ENCODE results near the gene ASB13. TPM values are rescaled to one million over a fixed set of nuclear protein-coding genes. Genes with fewer than 3 reads are reported as not detected.

The ASB13 gene
- total and polyA plus RNA-seq, 4 donors: 14.3 to 35.8 (median 23.6) TPM

GRCh38 chr10:5640036-5640435 lies 26.4 kb downstream of the ASB13 start:
- DNase-seq (ENCODE audit: low read depth in 4 of 6, low spot score in 6 of 6): no peak
- H3K36me3 ChIP-seq (ENCODE audit: control insufficient read depth, insufficient read depth, low read length): peaks cover 51% of the 10 kb centered on the region
- no peak overlapping the region for H3K27ac ChIP-seq (ENCODE audit: low read depth, low read length)
- H3K9me3 ChIP-seq (ENCODE audit: control insufficient read depth, insufficient read depth, low read length): no peaks in the 10 kb centered on the region
- no peaks in the 10 kb centered on the region for H3K4me1 ChIP-seq (ENCODE audit: control insufficient read depth, insufficient read depth, low read length)
- WGBS (ENCODE audit: insufficient coverage): 89% methylated on average over 12 of the region's 12 CpGs
- H3K27me3 ChIP-seq (ENCODE audit: control insufficient read depth, insufficient read depth, low read length): no peaks in the 10 kb centered on the region
- H3K4me3 ChIP-seq (ENCODE audit: low read depth, low read length): no peak overlapping the region

GRCh38 chr10:5639066-5639465 lies 27.3 kb downstream of the ASB13 start:
- no peaks in the 10 kb centered on the region for H3K9me3 ChIP-seq (ENCODE audit: control insufficient read depth, insufficient read depth, low read length)
- H3K27ac ChIP-seq (ENCODE audit: low read depth, low read length): no peak overlapping the region
- peaks cover 1% of the 10 kb centered on the region for H3K4me1 ChIP-seq (ENCODE audit: control insufficient read depth, insufficient read depth, low read length)
- 93% methylated on average over 15 of the region's 17 CpGs for WGBS (ENCODE audit: insufficient coverage)
- H3K4me3 ChIP-seq (ENCODE audit: low read depth, low read length): no peak overlapping the region
- H3K27me3 ChIP-seq (ENCODE audit: control insufficient read depth, insufficient read depth, low read length): no peaks in the 10 kb centered on the region
- DNase-seq (ENCODE audit: low read depth in 4 of 6, low spot score in 6 of 6): no peak
- peaks cover 42% of the 10 kb centered on the region for H3K36me3 ChIP-seq (ENCODE audit: control insufficient read depth, insufficient read depth, low read length)

DNA sequence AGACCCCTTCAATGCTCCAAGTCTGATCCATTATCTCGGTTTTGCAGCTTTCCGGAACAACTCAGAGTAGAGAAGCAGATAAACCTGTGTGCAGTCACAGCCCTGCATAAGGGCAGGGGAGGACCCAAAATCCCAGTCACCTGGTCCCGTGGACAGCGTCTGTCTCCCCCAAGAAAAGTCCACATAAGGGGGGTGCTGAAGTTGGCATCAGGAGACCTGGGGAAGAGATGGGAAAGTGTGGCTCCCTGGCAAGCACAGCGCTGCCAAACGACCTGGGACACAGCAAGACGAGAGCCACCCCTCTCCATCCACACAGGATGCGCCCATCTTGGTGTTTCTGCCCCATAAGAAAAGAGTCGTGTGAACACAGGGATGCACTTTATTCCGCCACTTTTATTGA lies 27.9 kb downstream of the ASB13 start:
- Histone ChIP-seq H3K27me3 (ENCODE audit: control insufficient read depth, insufficient read depth, low read length) (no peaks in the 10 kb centered on the region), H3K4me3 (ENCODE audit: low read depth, low read length) (no peak overlapping the region), H3K9me3 (ENCODE audit: control insufficient read depth, insufficient read depth, low read length) (no peaks in the 10 kb centered on the region), H3K27ac (ENCODE audit: low read depth, low read length) (no peak overlapping the region), H3K36me3 (ENCODE audit: control insufficient read depth, insufficient read depth, low read length) (peaks cover 37% of the 10 kb centered on the region), H3K4me1 (ENCODE audit: control insufficient read depth, insufficient read depth, low read length) (peaks cover 6% of the 10 kb centered on the region)
- WGBS (ENCODE audit: insufficient coverage): 99% methylated on average over 9 of the region's 10 CpGs
- no peak for DNase-seq (ENCODE audit: low read depth in 4 of 6, low spot score in 6 of 6)

- 70% methylated on average over 7 of the region's 7 CpGs for WGBS (ENCODE audit: insufficient coverage)
- no peak overlapping the region for H3K27ac ChIP-seq (ENCODE audit: low read depth, low read length)
Observed at GRCh38 chr10:5634918-5635317, 31.5 kb downstream of the ASB13 start.

GRCh38 chr10:5633166-5633749 lies 33.1 kb downstream of the ASB13 start:
- DNase-seq (ENCODE audit: low read depth in 4 of 6, low spot score in 6 of 6): no peak
- H3K4me3 ChIP-seq (ENCODE audit: low read depth, low read length): no peak overlapping the region
- peak overlapping the region; percentile 53 for H3K27ac ChIP-seq (ENCODE audit: low read depth, low read length)
- peaks cover 2% of the 10 kb centered on the region for H3K36me3 ChIP-seq (ENCODE audit: control insufficient read depth, insufficient read depth, low read length)
- H3K4me1 ChIP-seq (ENCODE audit: control insufficient read depth, insufficient read depth, low read length): peaks cover 11% of the 10 kb centered on the region
- 60% methylated on average over 1 of the region's 6 CpGs for WGBS (ENCODE audit: insufficient coverage)
- no peaks in the 10 kb centered on the region for H3K9me3 ChIP-seq (ENCODE audit: control insufficient read depth, insufficient read depth, low read length)
- H3K27me3 ChIP-seq (ENCODE audit: control insufficient read depth, insufficient read depth, low read length): no peaks in the 10 kb centered on the region

More at GRCh38 chr10:5634918-5635317, 31.5 kb downstream of the ASB13 start:
- H3K27me3 ChIP-seq (ENCODE audit: control insufficient read depth, insufficient read depth, low read length): no peaks in the 10 kb centered on the region
- no peaks in the 10 kb centered on the region for H3K9me3 ChIP-seq (ENCODE audit: control insufficient read depth, insufficient read depth, low read length)
- peaks cover 6% of the 10 kb centered on the region for H3K4me1 ChIP-seq (ENCODE audit: control insufficient read depth, insufficient read depth, low read length)
- H3K36me3 ChIP-seq (ENCODE audit: control insufficient read depth, insufficient read depth, low read length): peaks cover 13% of the 10 kb centered on the region
- DNase-seq (ENCODE audit: low read depth in 4 of 6, low spot score in 6 of 6): no peak
- no peak overlapping the region for H3K4me3 ChIP-seq (ENCODE audit: low read depth, low read length)

- Histone ChIP-seq H3K4me3 (ENCODE audit: low read depth, low read length) (no peak overlapping the region), H3K27me3 (ENCODE audit: control insufficient read depth, insufficient read depth, low read length) (no peaks in the 10 kb centered on the region), H3K27ac (ENCODE audit: low read depth, low read length) (no peak overlapping the region), H3K36me3 (ENCODE audit: control insufficient read depth, insufficient read depth, low read length) (no peaks in the 10 kb centered on the region), H3K9me3 (ENCODE audit: control insufficient read depth, insufficient read depth, low read length) (no peaks in the 10 kb centered on the region), H3K4me1 (ENCODE audit: control insufficient read depth, insufficient read depth, low read length) (peaks cover 13% of the 10 kb centered on the region)
- no peak for DNase-seq (ENCODE audit: low read depth in 4 of 6, low spot score in 6 of 6)
- 52% methylated on average over 3 of the region's 4 CpGs for WGBS (ENCODE audit: insufficient coverage)
Observed at GRCh38 chr10:5632446-5632845, 33.9 kb downstream of the ASB13 start.

- no peak overlapping the region for H3K4me3 ChIP-seq (ENCODE audit: low read depth, low read length)
- no peak overlapping the region for H3K27ac ChIP-seq (ENCODE audit: low read depth, low read length)
- no peaks in the 10 kb centered on the region for H3K36me3 ChIP-seq (ENCODE audit: control insufficient read depth, insufficient read depth, low read length)
- no peak for DNase-seq (ENCODE audit: low read depth in 4 of 6, low spot score in 6 of 6)
- H3K4me1 ChIP-seq (ENCODE audit: control insufficient read depth, insufficient read depth, low read length): peaks cover 13% of the 10 kb centered on the region
- no peaks in the 10 kb centered on the region for H3K27me3 ChIP-seq (ENCODE audit: control insufficient read depth, insufficient read depth, low read length)
- WGBS (ENCODE audit: insufficient coverage): 82% methylated on average over 10 of the region's 10 CpGs
- H3K9me3 ChIP-seq (ENCODE audit: control insufficient read depth, insufficient read depth, low read length): no peaks in the 10 kb centered on the region
Observed at GRCh38 chr10:5631936-5632335, 34.5 kb downstream of the ASB13 start.

GRCh38 chr10:5630112-5630436 lies 36.3 kb downstream of the ASB13 start:
- Histone ChIP-seq H3K9me3 (ENCODE audit: control insufficient read depth, insufficient read depth, low read length) (no peaks in the 10 kb centered on the region), H3K27me3 (ENCODE audit: control insufficient read depth, insufficient read depth, low read length) (no peaks in the 10 kb centered on the region), H3K27ac (ENCODE audit: low read depth, low read length) (no peak overlapping the region), H3K36me3 (ENCODE audit: control insufficient read depth, insufficient read depth, low read length) (no peaks in the 10 kb centered on the region), H3K4me1 (ENCODE audit: control insufficient read depth, insufficient read depth, low read length) (peaks cover 13% of the 10 kb centered on the region), H3K4me3 (ENCODE audit: low read depth, low read length) (no peak overlapping the region)
- 100% methylated on average over 6 of the region's 8 CpGs for WGBS (ENCODE audit: insufficient coverage)
- DNase-seq (ENCODE audit: low read depth in 4 of 6, low spot score in 6 of 6): no peak

DNA sequence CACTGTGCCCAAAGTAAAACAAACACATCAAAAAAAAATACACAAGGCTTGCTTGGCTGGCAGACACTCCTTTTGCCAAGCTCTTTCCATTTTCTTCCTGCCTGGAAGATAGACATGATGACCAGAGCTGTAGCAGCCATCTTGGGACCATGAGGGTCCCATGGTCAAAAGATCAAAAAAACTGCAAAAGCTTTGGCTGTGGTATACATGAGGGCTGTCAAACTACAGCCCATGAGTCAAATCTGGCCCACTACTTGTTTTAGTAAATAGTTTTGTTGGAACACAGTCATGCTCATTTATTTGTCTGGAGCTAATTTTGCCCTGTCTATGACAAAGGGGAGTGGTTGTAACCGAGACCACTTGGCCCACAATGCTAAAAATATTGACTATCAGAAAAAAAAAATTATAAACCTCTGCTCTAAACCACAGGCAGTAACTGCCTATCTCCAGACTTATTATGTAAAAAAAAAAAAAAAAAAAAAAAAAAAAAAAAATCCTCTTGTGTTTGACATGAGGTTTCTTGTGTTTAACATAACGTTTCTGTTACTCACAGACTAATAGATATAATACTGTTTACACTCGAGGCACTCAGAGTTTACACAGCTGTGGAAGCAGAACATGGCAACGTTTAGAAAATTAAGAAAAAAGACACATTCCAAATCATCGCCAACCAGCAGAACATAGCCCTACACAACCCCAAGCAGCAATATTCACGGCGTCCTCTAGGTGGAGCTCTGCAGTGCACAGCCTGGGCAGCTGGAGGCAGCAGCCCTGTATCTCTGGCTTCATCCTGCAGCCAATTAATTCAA lies 36.9 kb downstream of the ASB13 start:
- 10% methylated on average over 4 of the region's 7 CpGs for WGBS (ENCODE audit: insufficient coverage)
- Histone ChIP-seq H3K4me1 (ENCODE audit: control insufficient read depth, insufficient read depth, low read length) (peaks cover 13% of the 10 kb centered on the region), H3K27me3 (ENCODE audit: control insufficient read depth, insufficient read depth, low read length) (no peaks in the 10 kb centered on the region), H3K27ac (ENCODE audit: low read depth, low read length) (no peak overlapping the region), H3K9me3 (ENCODE audit: control insufficient read depth, insufficient read depth, low read length) (no peaks in the 10 kb centered on the region), H3K4me3 (ENCODE audit: low read depth, low read length) (no peak overlapping the region), H3K36me3 (ENCODE audit: control insufficient read depth, insufficient read depth, low read length) (no peaks in the 10 kb centered on the region)
- peak in 3 of 6 donors; percentile 26 to 75 (median 63) for DNase-seq (ENCODE audit: low read depth in 4 of 6, low spot score in 6 of 6)

Measured in spinal cord (tissue), 10 donors.